Gastroesophageal sphincter (tissue), 4 donors: Measurements from ENCODE around the gene B4GALT5. TPM values are rescaled to one million over a fixed set of nuclear protein-coding genes. Genes with fewer than 3 reads are reported as not detected.
A peak's percentile ranks its signal among the peaks of the same experiment; 100 is the strongest.

Source experiments
- ATAC-seq: fragments of 150-250 bp; one replicate; pipeline ENCODE4 v1.9.1; 2016; ENCODE audit warnings: mild to moderate bottlenecking, moderate library complexity
- H3K27ac ChIP-seq, 4 donors: fragments of 200-600 bp; sonication (generic) in 3 of 4; 1 replicate in 3 of 4; 2 replicates in 1 of 4; pipeline ENCODE4 v1.5.1; 2016 to 2019
- H3K27me3 ChIP-seq: fragments of 200-600 bp; sonication (generic); one replicate; pipeline ENCODE4 v1.5.1; 2019
- H3K36me3 ChIP-seq, 2 donors: fragments of 200-600 bp; sonication (generic); one replicate each; pipeline ENCODE4 v1.5.1; 2019; ENCODE audit warnings: control low read depth in 1 of 2
- H3K4me1 ChIP-seq, 3 donors: fragments of 200-600 bp; sonication (generic); 1 replicate in 2 of 3; 2 replicates in 1 of 3; pipeline ENCODE4 v1.5.1; 2016 to 2019; ENCODE audit warnings: control low read depth in 2 of 3
- H3K4me3 ChIP-seq, 2 donors: fragments of 200-600 bp; sonication (generic); one replicate each; pipeline ENCODE4 v1.5.1; 2019; ENCODE audit warnings: mild to moderate bottlenecking in 1 of 2, moderate library complexity in 1 of 2
- H3K9me3 ChIP-seq, 3 donors: fragments of 200-600 bp; sonication (generic); one replicate each; pipeline ENCODE4 v1.5.1; 2017 to 2019; ENCODE audit warnings: control low read depth in 2 of 3
- EP300 ChIP-seq: sonication (generic); formaldehyde crosslinking; IDR thresholded peaks from one replicate; pipeline ENCODE4 v1.6.1; 2017; ENCODE audit warnings: antibody characterized with exemption, mild to moderate bottlenecking
- POLR2A ChIP-seq, 2 donors: fragments of 450-650 bp; IDR thresholded peaks; one replicate each; pipeline ENCODE4 v1.6.1; 2017; ENCODE audit warnings: antibody characterized with exemption in 2 of 2, mild to moderate bottlenecking in 2 of 2, moderate library complexity in 1 of 2
- POLR2AphosphoS5 ChIP-seq: sonication (generic); formaldehyde crosslinking; IDR thresholded peaks from one replicate; pipeline ENCODE4 v1.6.1; 2017; ENCODE audit warnings: antibody characterized with exemption
- WGBS, 2 donors: methylation state at CpG; one replicate each; pipeline ENCODE4 v1.1.5; 2018; ENCODE audit warnings: low coverage in 1 of 2; 5-methylcytosine and 5-hydroxymethylcytosine counted together
- total RNA-seq, 4 donors: library from RNA; depleted of rRNA; stranded (reverse); fragments of >200 nt; gene quantifications; one replicate each; pipeline ENCODE4 v1.1.0, GENCODE V29; 2016
- TF ChIP-seq, protein P1 (sequence below), 4 experiments: fragments of 200-600 bp in 2 of 4; fragments of 450-650 bp in 2 of 4; sonication (generic) in 1 of 4; IDR thresholded peaks; one replicate each; pipeline ENCODE4 v1.5.1; 2017 to 2019; ENCODE audit warnings: antibody characterized with exemption in 4 of 4, mild to moderate bottlenecking in 2 of 4, moderate library complexity in 2 of 4

The B4GALT5 gene
- total RNA-seq, 4 donors from 2014 or later = 20.2 to 35.6 (median 28.8) TPM

DNA sequence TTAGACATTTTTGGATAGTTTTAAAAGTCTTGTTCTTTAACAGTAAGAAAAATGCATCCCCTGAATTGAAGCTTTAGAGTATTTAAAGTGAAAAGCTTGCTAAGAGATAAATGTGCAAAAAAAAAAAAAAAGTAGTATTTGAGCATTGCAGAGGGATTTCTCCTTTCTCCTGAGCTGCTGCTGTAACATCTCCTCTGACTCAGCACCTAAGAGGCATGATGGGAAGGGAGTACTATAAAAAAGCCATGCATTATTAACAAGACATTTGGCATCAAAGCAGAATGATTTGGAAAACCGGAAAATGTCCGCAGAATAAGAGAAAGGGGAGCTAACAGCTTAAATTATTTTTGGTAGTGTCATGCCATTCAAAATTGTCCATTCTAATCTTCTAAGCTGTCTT lies 27.9 kb downstream of the B4GALT5 start:
- H3K27me3 ChIP-seq = no peaks in the 10 kb centered on the region
- H3K4me1 ChIP-seq = peaks cover 3 to 65% (median 9%) of the 10 kb centered on the region in 3 donors
- ATAC-seq = no peak
- H3K27ac ChIP-seq = peak overlapping the region in 3 of 4 donors; percentile 10 to 57 (median 56)
- WGBS, 2 donors = 0% methylated on average over 1 to 2 of the region's 2 CpGs
- TF ChIP-seq, protein P1, sequence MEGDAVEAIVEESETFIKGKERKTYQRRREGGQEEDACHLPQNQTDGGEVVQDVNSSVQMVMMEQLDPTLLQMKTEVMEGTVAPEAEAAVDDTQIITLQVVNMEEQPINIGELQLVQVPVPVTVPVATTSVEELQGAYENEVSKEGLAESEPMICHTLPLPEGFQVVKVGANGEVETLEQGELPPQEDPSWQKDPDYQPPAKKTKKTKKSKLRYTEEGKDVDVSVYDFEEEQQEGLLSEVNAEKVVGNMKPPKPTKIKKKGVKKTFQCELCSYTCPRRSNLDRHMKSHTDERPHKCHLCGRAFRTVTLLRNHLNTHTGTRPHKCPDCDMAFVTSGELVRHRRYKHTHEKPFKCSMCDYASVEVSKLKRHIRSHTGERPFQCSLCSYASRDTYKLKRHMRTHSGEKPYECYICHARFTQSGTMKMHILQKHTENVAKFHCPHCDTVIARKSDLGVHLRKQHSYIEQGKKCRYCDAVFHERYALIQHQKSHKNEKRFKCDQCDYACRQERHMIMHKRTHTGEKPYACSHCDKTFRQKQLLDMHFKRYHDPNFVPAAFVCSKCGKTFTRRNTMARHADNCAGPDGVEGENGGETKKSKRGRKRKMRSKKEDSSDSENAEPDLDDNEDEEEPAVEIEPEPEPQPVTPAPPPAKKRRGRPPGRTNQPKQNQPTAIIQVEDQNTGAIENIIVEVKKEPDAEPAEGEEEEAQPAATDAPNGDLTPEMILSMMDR (IDR thresholded peaks at IDR 0.05) = no peak
- no peak for TF ChIP-seq POLR2AphosphoS5
- no peak for TF ChIP-seq EP300
- TF ChIP-seq POLR2A (IDR thresholded peaks at IDR 0.05) = no peak
- no peaks in the 10 kb centered on the region for H3K36me3 ChIP-seq
- H3K4me3 ChIP-seq = no peak overlapping the region
- H3K9me3 ChIP-seq = no peaks in the 10 kb centered on the region

DNA sequence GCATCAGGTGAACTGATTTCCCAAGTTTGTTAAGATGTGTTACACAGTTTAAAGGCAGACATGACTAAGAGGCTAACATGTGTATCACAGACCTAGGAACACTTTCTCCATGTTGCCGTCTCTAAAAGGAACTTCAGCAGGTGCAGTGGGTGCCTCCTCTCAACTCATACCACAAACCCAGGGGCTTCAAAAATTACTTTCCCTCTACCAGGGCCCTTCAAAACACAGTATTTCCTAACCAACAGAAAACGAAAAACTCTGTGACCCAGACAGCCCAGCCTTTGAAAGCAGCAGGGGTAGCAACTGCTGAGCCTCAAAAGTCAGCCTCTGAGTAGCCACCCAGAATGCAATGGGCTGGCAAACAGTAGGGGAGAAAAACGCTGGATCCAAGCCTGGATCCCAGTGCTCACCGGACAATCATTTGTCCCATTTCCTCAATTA lies 28.5 kb downstream of the B4GALT5 start:
- 13 to 50% methylated on average over 1 to 4 of the region's 4 CpGs for WGBS, 2 donors
- Histone ChIP-seq H3K27me3 (no peaks in the 10 kb centered on the region), H3K36me3 (no peaks in the 10 kb centered on the region), H3K9me3 (no peaks in the 10 kb centered on the region), H3K27ac (peak overlapping the region in 3 of 4 donors; percentile 56 to 60 (median 57)), H3K4me1 (peaks cover 3 to 65% (median 9%) of the 10 kb centered on the region in 3 donors), H3K4me3 (no peak overlapping the region)
- TF ChIP-seq, protein P1 (IDR thresholded peaks at IDR 0.05) = no peak
- TF ChIP-seq EP300 = no peak
- TF ChIP-seq POLR2A (IDR thresholded peaks at IDR 0.05) = no peak
- no peak for TF ChIP-seq POLR2AphosphoS5
- ATAC-seq = no peak

DNA sequence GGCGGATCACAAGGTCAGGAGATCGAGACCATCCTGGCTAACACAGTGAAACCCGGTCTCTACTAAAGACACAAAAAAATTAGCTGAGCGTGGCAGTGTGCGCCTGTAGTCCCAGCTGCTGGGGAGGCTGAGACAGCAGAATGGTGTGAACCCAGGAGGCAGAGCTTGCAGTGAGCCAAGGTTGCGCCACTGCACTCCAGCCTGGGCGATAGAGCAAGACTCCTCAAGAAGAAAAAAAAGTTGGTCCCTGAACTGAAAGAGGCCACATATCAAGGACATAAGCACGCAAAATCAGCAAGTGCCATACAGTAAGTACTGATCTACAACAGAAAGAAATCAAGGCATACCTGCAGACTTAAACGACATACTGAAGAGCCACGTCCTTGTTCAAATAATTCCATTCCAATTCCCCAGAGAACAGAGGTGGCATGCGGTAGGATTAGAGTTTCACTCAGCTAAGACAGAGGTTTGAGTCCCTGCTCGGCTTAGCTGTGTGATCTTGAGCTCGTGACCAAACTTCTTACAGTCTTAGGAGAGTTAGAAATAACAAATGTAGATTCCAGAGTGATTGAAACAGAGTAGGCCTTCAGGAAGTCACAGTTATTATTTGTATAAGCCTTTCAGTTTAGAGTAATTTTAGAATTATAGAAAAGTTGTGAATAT lies 29.2 kb downstream of the B4GALT5 start:
- TF ChIP-seq POLR2A (IDR thresholded peaks at IDR 0.05) (no peak), POLR2AphosphoS5 (no peak), EP300 (no peak)
- TF ChIP-seq, protein P1 (IDR thresholded peaks at IDR 0.05) = no peak
- Histone ChIP-seq H3K27ac (peak overlapping the region; percentile 8 to 60 (median 56)), H3K4me3 (no peak overlapping the region), H3K4me1 (peaks cover 3 to 72% (median 9%) of the 10 kb centered on the region in 3 donors), H3K27me3 (no peaks in the 10 kb centered on the region), H3K36me3 (no peaks in the 10 kb centered on the region), H3K9me3 (no peaks in the 10 kb centered on the region)
- 80% methylated on average over 5 to 13 of the region's 13 CpGs for WGBS, 2 donors
- ATAC-seq = no peak

DNA sequence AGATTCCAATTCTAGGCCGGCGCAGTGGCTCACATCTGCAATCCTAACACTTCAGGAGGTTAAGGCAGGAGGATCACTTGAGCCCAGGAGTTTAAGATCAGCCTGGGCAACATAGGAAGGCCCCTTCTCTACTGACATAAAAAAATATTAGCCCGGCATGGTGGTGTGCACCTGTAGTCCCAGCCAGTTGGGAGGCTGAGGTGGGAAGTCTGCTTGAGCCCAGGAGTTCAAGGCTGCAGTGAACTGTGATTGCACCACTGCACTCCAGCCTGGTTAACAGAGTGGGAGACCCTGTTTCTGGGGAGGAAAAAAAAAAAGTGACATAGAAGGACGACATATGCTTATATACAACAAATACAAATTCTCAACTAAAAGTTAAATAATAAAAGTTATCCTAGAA lies 30.9 kb downstream of the B4GALT5 start:
- H3K36me3 ChIP-seq = no peaks in the 10 kb centered on the region
- H3K4me1 ChIP-seq = peaks cover 12 to 76% (median 22%) of the 10 kb centered on the region in 3 donors
- no peaks in the 10 kb centered on the region for H3K27me3 ChIP-seq
- WGBS, 2 donors = 96 to 100% methylated on average over 2 to 4 of the region's 4 CpGs
- H3K9me3 ChIP-seq = no peaks in the 10 kb centered on the region
- ATAC-seq = no peak
- no peak overlapping the region for H3K4me3 ChIP-seq
- TF ChIP-seq POLR2AphosphoS5 (no peak), EP300 (no peak), POLR2A (IDR thresholded peaks at IDR 0.05) (no peak)
- TF ChIP-seq, protein P1 (IDR thresholded peaks at IDR 0.05) = no peak
- no peak overlapping the region for H3K27ac ChIP-seq

DNA sequence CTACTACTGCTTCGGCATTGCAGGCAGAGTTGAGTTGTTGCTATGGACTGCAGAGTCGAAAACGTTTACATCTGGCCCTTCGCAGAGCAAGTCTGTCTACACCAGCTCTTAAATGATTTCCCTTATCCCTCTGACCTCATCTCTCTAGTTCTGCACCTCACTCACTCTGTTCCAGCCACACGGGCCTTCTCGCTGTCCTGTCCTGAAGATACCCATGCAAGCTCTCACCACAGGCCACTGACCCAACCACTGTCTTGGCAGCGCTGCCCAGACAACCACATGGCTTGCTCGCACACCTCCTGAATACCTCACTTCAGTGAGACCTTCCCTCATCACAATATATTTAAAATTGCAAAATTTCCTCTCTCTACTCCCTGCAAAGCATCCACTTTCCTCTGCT lies 31.4 kb downstream of the B4GALT5 start:
- TF ChIP-seq EP300 = no peak
- TF ChIP-seq, protein P1 (IDR thresholded peaks at IDR 0.05) = no peak
- TF ChIP-seq POLR2A (IDR thresholded peaks at IDR 0.05) = no peak
- no peak for TF ChIP-seq POLR2AphosphoS5
- Histone ChIP-seq H3K36me3 (no peaks in the 10 kb centered on the region), H3K4me1 (peaks cover 14 to 76% (median 27%) of the 10 kb centered on the region in 3 donors), H3K9me3 (no peaks in the 10 kb centered on the region), H3K27me3 (no peaks in the 10 kb centered on the region), H3K4me3 (no peak overlapping the region), H3K27ac (no peak overlapping the region)
- no peak for ATAC-seq
- 82 to 86% methylated on average over 6 to 7 of the region's 8 CpGs for WGBS, 2 donors
